DND-41 (cell line): ENCODE data around the gene CARD14.

ENCODE experiments used
- ATAC-seq: fragments of 200-7000 bp; cut with Tn5 transposase; 3 replicates; pipeline ENCODE4 v1.9.1; 2021; ENCODE audit warnings: low read depth; ENCODE audit not compliant: insufficient read depth
- DNase-seq: peaks from one replicate; pipeline ENCODE4 v3.0.0-alpha.2; 2020
- H2AFZ ChIP-seq: 2 replicates; pipeline ENCODE4 v1.6.0; 2012; ENCODE audit warnings: low read depth, low read length
- H3K27ac ChIP-seq: 2 replicates; pipeline ENCODE4 v1.5.1; 2012; ENCODE audit warnings: low read length, inconsistent platforms
- H3K27me3 ChIP-seq: fragments of 200-600 bp; sonication (generic); 2 replicates; pipeline ENCODE4 v1.6.0; 2012; ENCODE audit warnings: low read length, mild to moderate bottlenecking, inconsistent platforms; ENCODE audit not compliant: insufficient read depth, poor library complexity
- H3K36me3 ChIP-seq: 2 replicates; pipeline ENCODE4 v1.5.1; 2012; ENCODE audit warnings: low read length, inconsistent platforms; ENCODE audit not compliant: insufficient read depth
- H3K4me1 ChIP-seq: 2 replicates; pipeline ENCODE4 v1.5.1; 2012; ENCODE audit warnings: mild to moderate bottlenecking, low read length; ENCODE audit not compliant: insufficient read depth
- H3K4me2 ChIP-seq: 2 replicates; pipeline ENCODE4 v1.6.0; 2012; ENCODE audit warnings: mild to moderate bottlenecking, moderate library complexity, low read length, inconsistent platforms; ENCODE audit not compliant: insufficient read depth
- H3K4me3 ChIP-seq, 2 experiments: fragments of 200-600 bp in 1 of 2; shearing (Covaris generic) in 1 of 2; 2 replicates each; pipeline ENCODE4 v1.5.1; 2012 to 2016; ENCODE audit warnings: inconsistent platforms in 2 of 2, low read length in 2 of 2, mild to moderate bottlenecking in 2 of 2, low read depth in 1 of 2, moderate library complexity in 1 of 2
- H3K79me2 ChIP-seq: 2 replicates; pipeline ENCODE4 v1.6.0; 2012; ENCODE audit warnings: low read length, inconsistent platforms; ENCODE audit not compliant: insufficient read depth
- H3K9ac ChIP-seq: 2 replicates; pipeline ENCODE4 v1.6.0; 2012; ENCODE audit warnings: low read depth, mild to moderate bottlenecking, inconsistent platforms, low read length, moderate library complexity
- H3K9me3 ChIP-seq: 2 replicates; pipeline ENCODE4 v1.5.1; 2012; ENCODE audit warnings: low read length, moderate library complexity, mild to moderate bottlenecking, inconsistent platforms; ENCODE audit not compliant: insufficient read depth, severe bottlenecking
- H4K20me1 ChIP-seq: 2 replicates; pipeline ENCODE4 v1.6.0; 2012; ENCODE audit warnings: low read length; ENCODE audit not compliant: insufficient read depth
- EZH2 ChIP-seq: IDR thresholded peaks from 3 replicates; pipeline ENCODE4 v1.6.1; 2012; ENCODE audit warnings: borderline replicate concordance, low read depth, mild to moderate bottlenecking, moderate library complexity, low read length, inconsistent platforms; ENCODE audit not compliant: severe bottlenecking
- TF ChIP-seq, protein P1 (sequence below): IDR thresholded peaks from 2 replicates; pipeline ENCODE4 v1.5.1; 2012; ENCODE audit warnings: borderline replicate concordance, low read length, moderate library complexity, mild to moderate bottlenecking; ENCODE audit not compliant: poor library complexity, severe bottlenecking; ENCODE audit errors: extremely low read depth

The CARD14 gene

DNA sequence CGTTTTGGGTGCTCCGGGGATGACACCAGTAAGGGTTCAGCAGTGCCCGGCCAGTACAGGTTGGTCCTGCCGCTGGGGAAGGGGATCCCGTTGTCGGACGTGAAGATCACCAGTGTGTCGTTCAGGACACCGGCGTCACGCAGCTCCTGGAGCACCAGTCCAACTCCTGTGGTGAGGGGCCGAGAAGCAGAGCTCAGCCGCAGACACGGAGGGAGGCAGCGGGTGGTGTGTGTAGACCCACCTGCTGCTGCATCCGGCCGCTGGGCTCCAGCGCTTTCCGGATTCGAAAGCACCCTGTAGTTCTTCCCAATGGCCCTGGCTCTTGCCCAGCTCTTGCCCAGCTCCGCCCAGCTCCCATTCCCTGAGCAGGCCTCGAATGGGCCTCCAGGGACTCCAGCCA, 42.3 kb downstream of the CARD14 start:
- Histone ChIP-seq H3K36me3 (no peaks in the 10 kb centered on the region), H3K4me3 (no peak overlapping the region), H4K20me1 (peaks cover 10% of the 10 kb centered on the region), H3K27ac (no peak overlapping the region), H3K9me3 (no peaks in the 10 kb centered on the region), H3K4me1 (no peaks in the 10 kb centered on the region), H2AFZ (no peak overlapping the region), H3K27me3 (no peaks in the 10 kb centered on the region), H3K9ac (no peak overlapping the region), H3K79me2 (no peaks in the 10 kb centered on the region), H3K4me2 (no peak overlapping the region)
- DNase-seq (no peak), ATAC-seq (no peak)
- TF ChIP-seq, protein P1, sequence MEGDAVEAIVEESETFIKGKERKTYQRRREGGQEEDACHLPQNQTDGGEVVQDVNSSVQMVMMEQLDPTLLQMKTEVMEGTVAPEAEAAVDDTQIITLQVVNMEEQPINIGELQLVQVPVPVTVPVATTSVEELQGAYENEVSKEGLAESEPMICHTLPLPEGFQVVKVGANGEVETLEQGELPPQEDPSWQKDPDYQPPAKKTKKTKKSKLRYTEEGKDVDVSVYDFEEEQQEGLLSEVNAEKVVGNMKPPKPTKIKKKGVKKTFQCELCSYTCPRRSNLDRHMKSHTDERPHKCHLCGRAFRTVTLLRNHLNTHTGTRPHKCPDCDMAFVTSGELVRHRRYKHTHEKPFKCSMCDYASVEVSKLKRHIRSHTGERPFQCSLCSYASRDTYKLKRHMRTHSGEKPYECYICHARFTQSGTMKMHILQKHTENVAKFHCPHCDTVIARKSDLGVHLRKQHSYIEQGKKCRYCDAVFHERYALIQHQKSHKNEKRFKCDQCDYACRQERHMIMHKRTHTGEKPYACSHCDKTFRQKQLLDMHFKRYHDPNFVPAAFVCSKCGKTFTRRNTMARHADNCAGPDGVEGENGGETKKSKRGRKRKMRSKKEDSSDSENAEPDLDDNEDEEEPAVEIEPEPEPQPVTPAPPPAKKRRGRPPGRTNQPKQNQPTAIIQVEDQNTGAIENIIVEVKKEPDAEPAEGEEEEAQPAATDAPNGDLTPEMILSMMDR: no peak
- TF ChIP-seq EZH2: no peak

DNA sequence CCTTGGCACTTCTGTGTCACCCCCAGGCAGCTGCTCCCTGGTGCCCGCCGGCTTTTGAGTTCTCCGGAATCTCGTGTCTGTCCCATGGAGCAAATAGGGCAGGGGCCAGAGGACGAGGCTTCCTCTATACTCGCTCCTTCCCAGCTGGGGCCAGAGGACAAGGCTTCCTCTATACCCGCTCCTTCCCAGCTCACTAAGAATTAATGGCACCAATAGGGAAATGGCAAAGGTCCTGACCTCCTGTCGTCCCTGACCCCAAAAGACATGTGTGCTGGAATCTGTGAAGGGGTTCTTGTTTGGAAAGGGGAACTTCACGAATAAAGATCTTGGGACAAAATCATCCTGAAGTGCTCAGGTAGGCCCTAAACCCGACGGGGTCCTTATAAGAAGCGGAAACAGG, 42.7 kb downstream of the CARD14 start:
- H3K4me1 ChIP-seq: no peaks in the 10 kb centered on the region
- H2AFZ ChIP-seq: no peak overlapping the region
- no peaks in the 10 kb centered on the region for H3K9me3 ChIP-seq
- no peak for ATAC-seq
- no peak overlapping the region for H3K9ac ChIP-seq
- H3K27ac ChIP-seq: no peak overlapping the region
- no peaks in the 10 kb centered on the region for H3K79me2 ChIP-seq
- no peaks in the 10 kb centered on the region for H3K36me3 ChIP-seq
- no peaks in the 10 kb centered on the region for H3K27me3 ChIP-seq
- no peak overlapping the region for H3K4me2 ChIP-seq
- H3K4me3 ChIP-seq: no peak overlapping the region
- peaks cover 13% of the 10 kb centered on the region for H4K20me1 ChIP-seq
- TF ChIP-seq EZH2: no peak
- TF ChIP-seq, protein P1: no peak
- DNase-seq: no peak

DNA sequence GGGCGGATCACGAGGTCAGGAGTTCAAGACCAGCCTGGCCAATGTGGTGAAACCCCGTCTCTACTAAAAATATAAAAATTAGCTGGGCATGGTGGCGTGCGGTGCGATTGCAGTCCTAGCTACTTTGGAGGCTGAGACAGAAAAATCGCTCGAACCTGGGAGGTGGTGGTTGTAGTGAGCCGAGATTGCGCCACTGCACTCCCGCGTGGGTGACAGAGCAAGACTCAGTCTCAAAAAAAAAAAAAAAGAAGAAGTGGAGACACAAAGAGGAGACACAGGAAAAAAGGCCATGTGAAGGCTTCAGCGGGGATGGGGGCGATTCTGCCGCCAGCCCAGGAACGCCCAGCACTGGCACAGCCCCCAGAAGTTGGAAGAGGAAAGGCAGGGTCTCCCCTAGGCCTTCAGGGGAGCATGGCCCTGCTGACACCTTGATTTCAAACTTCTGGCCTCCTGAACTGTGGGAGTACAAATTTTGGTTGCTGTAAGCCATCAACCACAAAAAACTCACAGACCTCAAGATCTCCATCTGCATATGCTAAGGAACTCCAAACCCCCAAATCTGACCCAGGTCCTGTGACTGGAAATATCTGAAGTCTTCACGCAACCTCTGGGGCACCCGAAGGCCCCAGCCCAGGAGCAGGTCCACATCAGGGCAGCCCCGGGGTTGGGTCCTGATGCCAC, 43.3 kb downstream of the CARD14 start:
- no peak overlapping the region for H2AFZ ChIP-seq
- no peak overlapping the region for H3K27ac ChIP-seq
- H3K9me3 ChIP-seq: no peaks in the 10 kb centered on the region
- no peaks in the 10 kb centered on the region for H3K27me3 ChIP-seq
- H4K20me1 ChIP-seq: peaks cover 19% of the 10 kb centered on the region
- H3K9ac ChIP-seq: no peak overlapping the region
- TF ChIP-seq, protein P1: no peak
- no peak for TF ChIP-seq EZH2
- ATAC-seq (no peak), DNase-seq (no peak)
- 0 out of 2 replicates have a peak, but pooled peaks cover under 1% of the 10 kb centered on the region for H3K4me1 ChIP-seq
- no peak overlapping the region for H3K4me2 ChIP-seq
- H3K79me2 ChIP-seq: no peaks in the 10 kb centered on the region
- H3K36me3 ChIP-seq: no peaks in the 10 kb centered on the region
- no peak overlapping the region for H3K4me3 ChIP-seq

DNA sequence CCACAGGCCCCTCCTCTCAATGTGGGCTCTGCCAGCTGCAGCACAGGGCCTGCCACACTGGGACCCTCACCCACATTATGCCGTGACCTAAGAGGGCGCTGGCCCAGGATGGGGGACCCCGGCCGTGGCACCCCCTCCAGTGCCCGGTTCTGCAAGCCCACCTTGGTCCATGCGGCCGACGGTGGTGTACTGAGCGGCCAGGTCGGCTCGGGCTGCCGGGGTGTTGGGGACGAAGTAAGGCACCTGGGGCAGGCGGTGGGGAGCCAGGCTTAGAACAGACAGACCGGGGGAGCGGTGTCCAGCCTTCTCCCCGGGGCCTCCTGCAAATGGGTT, 43.8 kb downstream of the CARD14 start:
- DNase-seq (no peak), ATAC-seq (no peak)
- Histone ChIP-seq H3K27me3 (no peaks in the 10 kb centered on the region), H3K36me3 (no peaks in the 10 kb centered on the region), H3K27ac (no peak overlapping the region), H3K79me2 (no peaks in the 10 kb centered on the region), H4K20me1 (peaks cover 22% of the 10 kb centered on the region), H3K9me3 (no peaks in the 10 kb centered on the region), H3K4me3 (no peak overlapping the region), H3K4me1 (peaks cover 5% of the 10 kb centered on the region), H2AFZ (no peak overlapping the region), H3K9ac (no peak overlapping the region), H3K4me2 (no peak overlapping the region)
- TF ChIP-seq EZH2: no peak
- TF ChIP-seq, protein P1: no peak
